A549 (cell line): ENCODE data around the gene PRIMA1.

Source experiments
- CHD2 ChIP-seq: fragments of 150-350 bp; IDR thresholded peaks from 2 replicates; pipeline ENCODE4 v1.6.1; 2014; ENCODE audit warnings: low read length; ENCODE audit not compliant: partially characterized antibody
- CHD4 ChIP-seq: fragments of 200-600 bp; sonication (generic); IDR thresholded peaks from 2 replicates; pipeline ENCODE4 v1.6.1; 2016; ENCODE audit warnings: antibody characterized with exemption, mild to moderate bottlenecking, borderline replicate concordance
- CTCF ChIP-seq: fragments of >200 bp; sonication (Bioruptor Twin); formaldehyde crosslinking; IDR thresholded peaks from 3 replicates; pipeline ENCODE4 v1.5.1; 2016
- EHMT2 ChIP-seq: fragments of 200-600 bp; sonication (generic); IDR thresholded peaks from 2 replicates; pipeline ENCODE4 v1.6.1; 2016; ENCODE audit warnings: antibody characterized with exemption, low read depth, mild to moderate bottlenecking, moderate library complexity
- ELK1 ChIP-seq: fragments of 150-350 bp; IDR thresholded peaks from 2 replicates; pipeline ENCODE4 v1.6.1; 2014; ENCODE audit warnings: low read depth, mild to moderate bottlenecking, low read length
- JUNB ChIP-seq: fragments of >200 bp; sonication (Bioruptor Twin); formaldehyde crosslinking; IDR thresholded peaks from 2 replicates; pipeline ENCODE4 v1.6.1; 2016
- MAX ChIP-seq: IDR thresholded peaks from 2 replicates; pipeline ENCODE4 v1.6.1; 2012
- MAZ ChIP-seq: fragments of 150-350 bp; IDR thresholded peaks from 2 replicates; pipeline ENCODE4 v1.6.1; 2014; ENCODE audit warnings: antibody characterized with exemption, low read depth, low read length, borderline replicate concordance
- NFE2L2 ChIP-seq: fragments of 150-350 bp; conservative IDR thresholded peaks from 2 replicates; pipeline ENCODE4 v1.6.1; 2014; ENCODE audit warnings: low read length
- POLR2A ChIP-seq: IDR thresholded peaks from 2 replicates; pipeline ENCODE4 v1.6.1; 2012; ENCODE audit warnings: mild to moderate bottlenecking, low read length
- RCOR1 ChIP-seq: fragments of 150-350 bp; IDR thresholded peaks from 2 replicates; pipeline ENCODE4 v1.6.1; 2014; ENCODE audit warnings: antibody characterized with exemption, low read length, low read depth
- TP53 ChIP-seq: fragments of 250-450 bp; sonication (Bioruptor Pico); IDR thresholded peaks from 2 replicates; pipeline ENCODE4 v1.5.0; 2021; ENCODE audit warnings: mild to moderate bottlenecking, moderate library complexity

- TF ChIP-seq NFE2L2 (no peak), CTCF (no peak), CHD4 (no peak), MAZ (no peak), JUNB (no peak), MAX (no peak), POLR2A (no peak), RCOR1 (no peak), CHD2 (no peak), TP53 (CRISPR knock-in tag) (no peak), ELK1 (no peak), EHMT2 (no peak)
Observed at GRCh38 chr14:93712838-93713724, 75.2 kb downstream of the PRIMA1 start.
